A549 (cell line): ENCODE data around the gene NOS2.
"Not testable (repeated sequence)": the region's sequence is repeated elsewhere in the genome, so short reads cannot be mapped to it uniquely, and the experiment has no call there.

Experiments
- FOXS1 ChIP-seq: fragments of 250-450 bp; sonication (Bioruptor Pico); IDR thresholded peaks from 2 replicates; pipeline ENCODE4 v1.5.0; 2020; ENCODE audit warnings: mild to moderate bottlenecking, moderate library complexity
- MAX ChIP-seq: IDR thresholded peaks from 2 replicates; pipeline ENCODE4 v1.6.1; 2012
- PHF8 ChIP-seq: fragments of 200-600 bp; sonication (generic); IDR thresholded peaks from 2 replicates; pipeline ENCODE4 v1.6.1; 2016; ENCODE audit warnings: low read depth, mild to moderate bottlenecking, antibody characterized with exemption, moderate library complexity, borderline replicate concordance
- POLR2AphosphoS2 ChIP-seq: conservative IDR thresholded peaks from 2 replicates; pipeline ENCODE4 v1.6.1; 2012; ENCODE audit warnings: low read length, improper control_type of control experiment, inconsistent platforms
- RFX5 ChIP-seq: fragments of 450-650 bp; IDR thresholded peaks from 2 replicates; pipeline ENCODE4 v1.7.1; 2014; ENCODE audit warnings: antibody characterized with exemption, mild to moderate bottlenecking, moderate library complexity
- SMC3 ChIP-seq: fragments of >200 bp; sonication (Bioruptor Twin); formaldehyde crosslinking; IDR thresholded peaks from 3 replicates; pipeline ENCODE4 v1.6.1; 2018; ENCODE audit warnings: inconsistent platforms
- USF2 ChIP-seq: fragments of 450-650 bp; IDR thresholded peaks from 2 replicates; pipeline ENCODE4 v1.6.1; 2014; ENCODE audit warnings: antibody characterized with exemption
- ZNF302 ChIP-seq: fragments of 250-450 bp; sonication (Bioruptor Pico); IDR thresholded peaks from 2 replicates; pipeline ENCODE4 v1.9.0; 2021; ENCODE audit warnings: inconsistent platforms, mild to moderate bottlenecking, moderate library complexity
- TF ChIP-seq, protein P1 (sequence below): fragments of >200 bp; sonication (Bioruptor Twin); formaldehyde crosslinking; IDR thresholded peaks from 3 replicates; pipeline ENCODE4 v1.5.1; 2016

DNA sequence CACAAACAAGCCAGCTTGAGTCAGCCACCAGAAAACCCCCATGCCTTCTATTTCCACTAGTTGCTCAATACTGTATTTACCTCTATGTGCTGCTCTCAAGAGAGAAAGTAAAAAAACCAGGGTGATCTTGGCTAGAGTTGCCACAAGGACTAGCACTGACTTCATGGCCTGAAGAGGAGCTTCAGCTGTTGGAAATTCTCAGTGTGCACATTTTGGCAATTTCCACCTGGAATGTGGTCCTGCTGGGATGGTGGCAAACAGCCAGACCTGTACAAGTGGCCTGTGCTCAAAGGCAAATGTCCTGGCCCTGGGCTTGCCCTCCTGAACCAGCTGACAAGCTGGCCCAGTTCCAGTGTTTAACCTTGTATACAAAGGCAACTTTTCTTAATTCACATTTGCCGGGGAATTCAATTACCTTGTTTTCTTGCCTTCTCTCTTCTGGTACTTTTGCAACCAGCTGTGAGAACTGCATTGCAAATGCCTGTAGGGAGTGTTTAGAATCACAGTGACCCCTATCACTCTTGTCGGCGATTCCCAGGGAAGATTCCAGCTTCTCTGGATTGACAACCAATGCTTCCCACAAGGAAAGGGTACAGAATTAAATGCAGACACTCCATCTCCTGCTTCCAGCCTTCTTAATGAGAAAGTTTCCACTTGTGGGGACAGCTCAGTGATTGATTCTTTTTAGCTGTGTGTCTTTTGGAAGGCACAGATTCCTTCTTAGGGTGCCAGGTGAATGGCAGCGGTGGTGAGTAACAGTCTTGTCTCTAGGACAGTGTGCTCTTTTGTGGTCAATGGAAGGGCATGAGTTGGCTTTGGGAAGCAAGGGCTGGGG lies 39.5 kb upstream of the NOS2 start:
- TF ChIP-seq ZNF302 (CRISPR knock-in tag); FOXS1 (CRISPR knock-in tag); POLR2AphosphoS2; USF2; SMC3; RFX5; PHF8; MAX: not testable (repeated sequence)
- TF ChIP-seq, protein P1, sequence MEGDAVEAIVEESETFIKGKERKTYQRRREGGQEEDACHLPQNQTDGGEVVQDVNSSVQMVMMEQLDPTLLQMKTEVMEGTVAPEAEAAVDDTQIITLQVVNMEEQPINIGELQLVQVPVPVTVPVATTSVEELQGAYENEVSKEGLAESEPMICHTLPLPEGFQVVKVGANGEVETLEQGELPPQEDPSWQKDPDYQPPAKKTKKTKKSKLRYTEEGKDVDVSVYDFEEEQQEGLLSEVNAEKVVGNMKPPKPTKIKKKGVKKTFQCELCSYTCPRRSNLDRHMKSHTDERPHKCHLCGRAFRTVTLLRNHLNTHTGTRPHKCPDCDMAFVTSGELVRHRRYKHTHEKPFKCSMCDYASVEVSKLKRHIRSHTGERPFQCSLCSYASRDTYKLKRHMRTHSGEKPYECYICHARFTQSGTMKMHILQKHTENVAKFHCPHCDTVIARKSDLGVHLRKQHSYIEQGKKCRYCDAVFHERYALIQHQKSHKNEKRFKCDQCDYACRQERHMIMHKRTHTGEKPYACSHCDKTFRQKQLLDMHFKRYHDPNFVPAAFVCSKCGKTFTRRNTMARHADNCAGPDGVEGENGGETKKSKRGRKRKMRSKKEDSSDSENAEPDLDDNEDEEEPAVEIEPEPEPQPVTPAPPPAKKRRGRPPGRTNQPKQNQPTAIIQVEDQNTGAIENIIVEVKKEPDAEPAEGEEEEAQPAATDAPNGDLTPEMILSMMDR, result not testable (repeated sequence)
